GM23248 (cell line): Measurements from ENCODE around the gene DPP10.

Experiments used
- EZH2 ChIP-seq: fragments of 200-600 bp; sonication (generic); IDR thresholded peaks from 2 replicates; pipeline ENCODE4 v1.6.1; 2018; ENCODE audit warnings: antibody characterized with exemption, mild to moderate bottlenecking; ENCODE audit not compliant: insufficient read depth, poor library complexity, severe bottlenecking
- EZH2phosphoT487 ChIP-seq: fragments of 200-600 bp; sonication (generic); IDR thresholded peaks from 2 replicates; pipeline ENCODE4 v1.6.1; 2018; ENCODE audit warnings: antibody characterized with exemption, moderate library complexity, mild to moderate bottlenecking, low read depth; ENCODE audit not compliant: insufficient read depth

- no peak for TF ChIP-seq EZH2
- no peak for TF ChIP-seq EZH2phosphoT487
Measured at GRCh38 chr2:115214050-115214449, 771.6 kb downstream of the DPP10 start.
